Measurements from ENCODE around the gene TACC2.

Gene TACC2

DNA sequence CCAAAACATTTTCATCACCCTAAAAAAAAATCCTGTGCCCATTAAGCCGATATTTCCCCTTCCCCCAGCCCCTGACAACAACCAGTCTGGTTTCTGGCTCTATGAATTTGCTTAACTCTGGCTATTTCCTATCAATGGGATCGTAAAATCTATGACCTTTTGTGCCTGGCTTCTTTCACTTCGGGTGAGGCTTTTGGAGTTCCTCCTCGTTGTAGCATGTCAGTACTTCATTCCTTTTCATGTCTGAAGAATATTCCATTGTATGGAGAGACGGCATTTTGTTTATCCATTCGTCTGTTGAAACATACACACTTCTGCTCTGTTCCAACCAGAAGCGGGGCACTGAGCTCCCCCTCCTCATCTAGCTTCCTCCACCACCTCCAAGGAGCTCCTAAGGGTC is 29.5 kb downstream of the TACC2 start:
- no peak overlapping the region for H2BK120ac ChIP-seq (ENCODE audit: low read depth, low read length)
- no peak overlapping the region for H2AK5ac ChIP-seq (ENCODE audit: low read length)
- no peak overlapping the region for H2BK15ac ChIP-seq (replicated peaks; ENCODE audit: low read depth)
- DNase-seq, result no peak
- no peaks in the 10 kb centered on the region for H3K36me3 ChIP-seq (ENCODE audit: control insufficient read depth, insufficient read depth, low read length)
- H3K23ac ChIP-seq (ENCODE audit: low read length), result no peak overlapping the region
- no peak overlapping the region for H3K9ac ChIP-seq (ENCODE audit: low read length)
- no peak overlapping the region for H3K27ac ChIP-seq (ENCODE audit: low read depth, low read length)
- no peak overlapping the region for H3K18ac ChIP-seq (ENCODE audit: low read length)
- no peak overlapping the region for H3K4ac ChIP-seq (ENCODE audit: low read depth, low read length)
- no peak overlapping the region for H4K8ac ChIP-seq (ENCODE audit: low read depth, low read length)
- no CpG with 5 or more reads among the region's 7 CpGs for WGBS (ENCODE audit: extremely low coverage, insufficient coverage, low lambda C conversion rate)
- no peak overlapping the region for H4K5ac ChIP-seq (ENCODE audit: low read length)
- H2BK5ac ChIP-seq (ENCODE audit: low read length), result no peak overlapping the region
- H3K27me3 ChIP-seq (ENCODE audit: insufficient read depth, low read length, poor library complexity), result no peaks in the 10 kb centered on the region
- no peaks in the 10 kb centered on the region for H3K79me2 ChIP-seq (ENCODE audit: control insufficient read depth, insufficient read depth, low read length)
- no peak overlapping the region for H3K4me3 ChIP-seq (ENCODE audit: low read length)
- no peaks in the 10 kb centered on the region for H3K79me1 ChIP-seq (ENCODE audit: low read length)
- H3K56ac ChIP-seq (ENCODE audit: low read length), result no peak overlapping the region
- peaks cover 2% of the 10 kb centered on the region for H3K4me1 ChIP-seq (ENCODE audit: control insufficient read depth, low read depth, low read length)
- H3K4me2 ChIP-seq (ENCODE audit: low read length), result no peak overlapping the region

DNA sequence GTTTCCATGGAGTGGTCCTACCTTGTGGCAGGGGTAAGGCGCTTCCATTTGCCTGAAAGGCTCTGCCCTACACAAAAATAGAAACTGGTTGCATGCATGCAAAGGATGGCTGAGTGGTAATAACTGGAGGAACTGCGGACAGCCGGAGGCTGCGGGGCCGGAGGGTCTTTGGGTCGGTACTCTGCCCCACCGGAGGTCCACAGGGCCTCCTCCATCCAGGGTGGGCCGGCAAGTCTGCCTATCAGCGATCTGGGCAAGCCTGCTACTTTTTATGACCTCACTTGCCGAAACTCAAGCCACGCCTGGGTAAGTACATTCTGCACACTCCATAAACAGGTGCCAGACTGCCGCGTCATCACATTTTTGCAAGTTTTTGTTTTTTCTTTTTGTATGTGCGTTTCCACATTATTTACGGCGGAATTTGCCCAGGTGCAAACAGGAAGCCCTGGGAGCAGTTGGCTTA is 30.0 kb downstream of the TACC2 start:
- Histone ChIP-seq H2BK15ac (replicated peaks; ENCODE audit: low read depth) (no peak overlapping the region), H4K5ac (ENCODE audit: low read length) (no peak overlapping the region), H3K9ac (ENCODE audit: low read length) (no peak overlapping the region), H3K36me3 (ENCODE audit: control insufficient read depth, insufficient read depth, low read length) (no peaks in the 10 kb centered on the region), H3K27ac (ENCODE audit: low read depth, low read length) (no peak overlapping the region), H3K79me1 (ENCODE audit: low read length) (no peaks in the 10 kb centered on the region), H2AK5ac (ENCODE audit: low read length) (no peak overlapping the region), H3K23ac (ENCODE audit: low read length) (peak overlapping the region; percentile 9), H3K4me1 (ENCODE audit: control insufficient read depth, low read depth, low read length) (peaks cover 2% of the 10 kb centered on the region), H3K56ac (ENCODE audit: low read length) (no peak overlapping the region), H3K27me3 (ENCODE audit: insufficient read depth, low read length, poor library complexity) (no peaks in the 10 kb centered on the region), H2BK5ac (ENCODE audit: low read length) (no peak overlapping the region), H3K4me3 (ENCODE audit: low read length) (no peak overlapping the region), H3K4ac (ENCODE audit: low read depth, low read length) (no peak overlapping the region), H4K8ac (ENCODE audit: low read depth, low read length) (no peak overlapping the region), H3K79me2 (ENCODE audit: control insufficient read depth, insufficient read depth, low read length) (no peaks in the 10 kb centered on the region), H2BK120ac (ENCODE audit: low read depth, low read length) (no peak overlapping the region), H3K4me2 (ENCODE audit: low read length) (no peak overlapping the region), H3K18ac (ENCODE audit: low read length) (no peak overlapping the region)
- no peak for DNase-seq
- no CpG with 5 or more reads among the region's 16 CpGs for WGBS (ENCODE audit: extremely low coverage, insufficient coverage, low lambda C conversion rate)

- H3K27me3 ChIP-seq (ENCODE audit: insufficient read depth, low read length, poor library complexity), result no peaks in the 10 kb centered on the region
- H2BK5ac ChIP-seq (ENCODE audit: low read length), result no peak overlapping the region
- H3K79me1 ChIP-seq (ENCODE audit: low read length), result no peaks in the 10 kb centered on the region
- H2BK15ac ChIP-seq (replicated peaks; ENCODE audit: low read depth), result no peak overlapping the region
- no CpG with 5 or more reads among the region's 24 CpGs for WGBS (ENCODE audit: extremely low coverage, insufficient coverage, low lambda C conversion rate)
- H2BK120ac ChIP-seq (ENCODE audit: low read depth, low read length), result no peak overlapping the region
- DNase-seq, result peak; percentile 28
- H3K4ac ChIP-seq (ENCODE audit: low read depth, low read length), result no peak overlapping the region
- H3K4me3 ChIP-seq (ENCODE audit: low read length), result no peak overlapping the region
- no peak overlapping the region for H2AK5ac ChIP-seq (ENCODE audit: low read length)
- no peaks in the 10 kb centered on the region for H3K36me3 ChIP-seq (ENCODE audit: control insufficient read depth, insufficient read depth, low read length)
- peak overlapping the region; percentile 68 for H3K56ac ChIP-seq (ENCODE audit: low read length)
- H4K5ac ChIP-seq (ENCODE audit: low read length), result no peak overlapping the region
- no peaks in the 10 kb centered on the region for H3K79me2 ChIP-seq (ENCODE audit: control insufficient read depth, insufficient read depth, low read length)
- no peak overlapping the region for H3K4me2 ChIP-seq (ENCODE audit: low read length)
- H4K8ac ChIP-seq (ENCODE audit: low read depth, low read length), result no peak overlapping the region
- H3K27ac ChIP-seq (ENCODE audit: low read depth, low read length), result no peak overlapping the region
- H3K18ac ChIP-seq (ENCODE audit: low read length), result no peak overlapping the region
- H3K23ac ChIP-seq (ENCODE audit: low read length), result no peak overlapping the region
- H3K9ac ChIP-seq (ENCODE audit: low read length), result no peak overlapping the region
- H3K4me1 ChIP-seq (ENCODE audit: control insufficient read depth, low read depth, low read length), result peaks cover 2% of the 10 kb centered on the region
These were observed 30.5 kb downstream of the TACC2 start for GRCh38 chr10:122019414-122019975.

DNA sequence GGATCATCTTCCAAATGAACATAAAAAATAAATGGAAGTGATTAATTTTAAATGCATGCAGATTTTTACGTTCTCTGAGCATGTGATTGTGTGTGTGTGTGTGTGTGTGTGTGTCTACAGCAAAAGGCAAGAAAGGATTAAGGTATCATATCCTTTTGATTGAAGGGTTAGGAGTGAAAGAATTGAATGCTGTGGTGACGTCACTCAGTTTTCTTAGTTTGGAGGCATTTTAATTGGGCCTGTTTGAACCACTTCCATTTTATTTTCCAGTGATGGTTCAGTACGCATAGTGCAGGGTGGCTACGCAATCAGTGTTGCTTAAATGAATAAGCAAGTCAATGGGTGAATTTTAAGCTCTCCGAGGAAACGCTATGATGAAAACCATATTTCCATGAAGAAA is 31.3 kb downstream of the TACC2 start:
- H3K27me3 ChIP-seq (ENCODE audit: insufficient read depth, low read length, poor library complexity), result no peaks in the 10 kb centered on the region
- H3K79me1 ChIP-seq (ENCODE audit: low read length), result no peaks in the 10 kb centered on the region
- H3K4me1 ChIP-seq (ENCODE audit: control insufficient read depth, low read depth, low read length), result peaks cover 2% of the 10 kb centered on the region
- no peak overlapping the region for H2AK5ac ChIP-seq (ENCODE audit: low read length)
- no peak overlapping the region for H3K23ac ChIP-seq (ENCODE audit: low read length)
- H3K9ac ChIP-seq (ENCODE audit: low read length), result no peak overlapping the region
- H3K4me2 ChIP-seq (ENCODE audit: low read length), result no peak overlapping the region
- H2BK120ac ChIP-seq (ENCODE audit: low read depth, low read length), result no peak overlapping the region
- H3K79me2 ChIP-seq (ENCODE audit: control insufficient read depth, insufficient read depth, low read length), result no peaks in the 10 kb centered on the region
- no peak overlapping the region for H2BK5ac ChIP-seq (ENCODE audit: low read length)
- DNase-seq, result no peak
- no peak overlapping the region for H3K4me3 ChIP-seq (ENCODE audit: low read length)
- no peak overlapping the region for H2BK15ac ChIP-seq (replicated peaks; ENCODE audit: low read depth)
- H4K8ac ChIP-seq (ENCODE audit: low read depth, low read length), result no peak overlapping the region
- no peak overlapping the region for H3K56ac ChIP-seq (ENCODE audit: low read length)
- no peak overlapping the region for H3K4ac ChIP-seq (ENCODE audit: low read depth, low read length)
- no CpG with 5 or more reads among the region's 6 CpGs for WGBS (ENCODE audit: extremely low coverage, insufficient coverage, low lambda C conversion rate)
- no peak overlapping the region for H4K5ac ChIP-seq (ENCODE audit: low read length)
- H3K36me3 ChIP-seq (ENCODE audit: control insufficient read depth, insufficient read depth, low read length), result no peaks in the 10 kb centered on the region
- no peak overlapping the region for H3K18ac ChIP-seq (ENCODE audit: low read length)
- no peak overlapping the region for H3K27ac ChIP-seq (ENCODE audit: low read depth, low read length)

- no peak overlapping the region for H3K4ac ChIP-seq (ENCODE audit: low read depth, low read length)
- no peak overlapping the region for H3K56ac ChIP-seq (ENCODE audit: low read length)
- no peak overlapping the region for H3K4me2 ChIP-seq (ENCODE audit: low read length)
- DNase-seq, result no peak
- H3K36me3 ChIP-seq (ENCODE audit: control insufficient read depth, insufficient read depth, low read length), result no peaks in the 10 kb centered on the region
- no peak overlapping the region for H2BK120ac ChIP-seq (ENCODE audit: low read depth, low read length)
- no peak overlapping the region for H3K18ac ChIP-seq (ENCODE audit: low read length)
- no peak overlapping the region for H4K8ac ChIP-seq (ENCODE audit: low read depth, low read length)
- H3K27me3 ChIP-seq (ENCODE audit: insufficient read depth, low read length, poor library complexity), result no peaks in the 10 kb centered on the region
- no peaks in the 10 kb centered on the region for H3K79me1 ChIP-seq (ENCODE audit: low read length)
- H2BK15ac ChIP-seq (replicated peaks; ENCODE audit: low read depth), result no peak overlapping the region
- H3K23ac ChIP-seq (ENCODE audit: low read length), result no peak overlapping the region
- H4K5ac ChIP-seq (ENCODE audit: low read length), result no peak overlapping the region
- peaks cover 2% of the 10 kb centered on the region for H3K4me1 ChIP-seq (ENCODE audit: control insufficient read depth, low read depth, low read length)
- no peak overlapping the region for H3K9ac ChIP-seq (ENCODE audit: low read length)
- H3K4me3 ChIP-seq (ENCODE audit: low read length), result no peak overlapping the region
- no peak overlapping the region for H2AK5ac ChIP-seq (ENCODE audit: low read length)
- no peak overlapping the region for H2BK5ac ChIP-seq (ENCODE audit: low read length)
- WGBS (ENCODE audit: extremely low coverage, insufficient coverage, low lambda C conversion rate), result no CpG with 5 or more reads among the region's 9 CpGs
- no peak overlapping the region for H3K27ac ChIP-seq (ENCODE audit: low read depth, low read length)
- no peaks in the 10 kb centered on the region for H3K79me2 ChIP-seq (ENCODE audit: control insufficient read depth, insufficient read depth, low read length)
These were observed 32.4 kb downstream of the TACC2 start for GRCh38 chr10:122021379-122021778.

DNA sequence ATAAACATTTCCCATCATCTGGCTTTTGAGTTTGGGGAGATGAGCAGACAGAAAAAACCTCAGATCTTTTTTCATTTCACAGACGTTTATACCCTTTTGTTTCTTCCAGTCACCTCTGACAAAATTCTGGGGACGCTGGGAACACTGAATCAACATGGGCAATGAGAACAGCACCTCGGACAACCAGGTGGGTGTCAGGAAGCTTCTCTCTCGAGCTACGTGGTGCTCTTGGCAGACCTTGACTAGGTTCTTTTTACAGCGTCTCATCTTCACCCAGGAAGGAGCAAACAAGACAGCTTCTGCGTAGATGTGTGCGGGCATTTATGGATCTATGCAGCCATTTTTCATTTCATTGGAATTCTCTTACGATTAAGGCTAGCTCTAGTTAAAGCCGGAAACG is 32.9 kb downstream of the TACC2 start:
- no peaks in the 10 kb centered on the region for H3K79me2 ChIP-seq (ENCODE audit: control insufficient read depth, insufficient read depth, low read length)
- H3K27ac ChIP-seq (ENCODE audit: low read depth, low read length), result no peak overlapping the region
- H3K23ac ChIP-seq (ENCODE audit: low read length), result no peak overlapping the region
- H2AK5ac ChIP-seq (ENCODE audit: low read length), result no peak overlapping the region
- H2BK5ac ChIP-seq (ENCODE audit: low read length), result no peak overlapping the region
- H3K56ac ChIP-seq (ENCODE audit: low read length), result no peak overlapping the region
- no peak overlapping the region for H3K18ac ChIP-seq (ENCODE audit: low read length)
- H3K4ac ChIP-seq (ENCODE audit: low read depth, low read length), result no peak overlapping the region
- no peak for DNase-seq
- H3K79me1 ChIP-seq (ENCODE audit: low read length), result no peaks in the 10 kb centered on the region
- H4K5ac ChIP-seq (ENCODE audit: low read length), result no peak overlapping the region
- H3K4me1 ChIP-seq (ENCODE audit: control insufficient read depth, low read depth, low read length), result peaks cover 2% of the 10 kb centered on the region
- H3K4me2 ChIP-seq (ENCODE audit: low read length), result no peak overlapping the region
- no peaks in the 10 kb centered on the region for H3K36me3 ChIP-seq (ENCODE audit: control insufficient read depth, insufficient read depth, low read length)
- no peak overlapping the region for H2BK120ac ChIP-seq (ENCODE audit: low read depth, low read length)
- WGBS (ENCODE audit: extremely low coverage, insufficient coverage, low lambda C conversion rate), result no CpG with 5 or more reads among the region's 11 CpGs
- H3K4me3 ChIP-seq (ENCODE audit: low read length), result no peak overlapping the region
- no peak overlapping the region for H4K8ac ChIP-seq (ENCODE audit: low read depth, low read length)
- no peak overlapping the region for H2BK15ac ChIP-seq (replicated peaks; ENCODE audit: low read depth)
- H3K9ac ChIP-seq (ENCODE audit: low read length), result no peak overlapping the region
- no peaks in the 10 kb centered on the region for H3K27me3 ChIP-seq (ENCODE audit: insufficient read depth, low read length, poor library complexity)

All from mesendoderm (in vitro differentiated cells).